ENCODE measurements around the gene RPL11. TPM values are rescaled to one million over a fixed set of nuclear protein-coding genes. Genes with fewer than 3 reads are reported as not detected.

Gene RPL11
- total and polyA plus RNA-seq, 4 donors, result 270 to 816 (median 501) TPM

DNA sequence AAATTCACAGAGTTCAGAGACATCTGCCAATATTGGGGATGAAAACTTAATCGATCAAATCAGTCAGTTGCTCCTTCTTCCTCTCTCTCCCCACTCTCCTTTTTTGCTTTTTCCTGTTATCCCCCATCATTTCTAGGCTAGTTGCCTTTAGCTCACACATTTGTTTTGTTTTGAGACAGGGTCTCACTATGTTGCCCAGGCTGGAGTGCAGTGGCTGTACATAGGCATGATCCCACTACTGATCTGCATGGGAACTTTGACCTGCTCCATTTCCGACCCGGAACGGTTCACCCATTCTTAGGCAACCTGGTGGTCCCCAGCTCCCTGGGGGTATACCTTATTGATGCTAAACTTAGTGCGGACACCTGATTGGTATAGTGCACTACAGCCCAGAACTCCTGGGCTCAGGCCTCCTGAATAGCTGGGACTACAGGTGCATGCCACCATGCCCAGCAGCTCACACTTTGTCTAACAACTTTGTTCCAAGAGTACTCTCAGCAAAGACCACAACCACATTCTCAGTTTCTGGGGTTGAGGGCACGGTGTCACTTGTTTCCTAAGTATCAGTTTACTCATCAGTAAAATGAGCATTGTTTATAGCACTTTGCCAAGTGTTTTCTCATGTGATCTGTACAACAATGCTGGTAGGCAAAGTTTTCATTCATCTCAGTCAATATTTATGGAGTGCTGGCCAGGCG, 45.0 kb downstream of the RPL11 start:
- Histone ChIP-seq H3K9ac (ENCODE audit: low read depth in 1 of 2, low read length in 2 of 2) (no peak overlapping the region), H3K9me3 (ENCODE audit: control insufficient read depth in 4 of 4, low read length in 3 of 4) (no peaks in the 10 kb centered on the region), H3K27ac (ENCODE audit: low read depth in 1 of 2, low read length in 2 of 2) (no peak overlapping the region), H3K27me3 (ENCODE audit: control insufficient read depth in 4 of 4, insufficient read depth in 4 of 4, low read length in 3 of 4) (no peaks in the 10 kb centered on the region), H3K4me1 (ENCODE audit: control insufficient read depth in 4 of 4, insufficient read depth in 4 of 4, low read length in 3 of 4) (peaks cover 3 to 13% (median 6%) of the 10 kb centered on the region in 4 donors), H3K4me3 (ENCODE audit: low read depth in 1 of 3, low read length in 3 of 3) (no peak overlapping the region), H3K36me3 (ENCODE audit: control insufficient read depth in 4 of 4, insufficient read depth in 3 of 4, low read depth in 1 of 4, low read length in 3 of 4) (no peaks in the 10 kb centered on the region)
- 89% methylated on average over 7 of the region's 7 CpGs for WGBS
- no peak for DNase-seq (ENCODE audit: low spot score)
- TF ChIP-seq, protein P1, sequence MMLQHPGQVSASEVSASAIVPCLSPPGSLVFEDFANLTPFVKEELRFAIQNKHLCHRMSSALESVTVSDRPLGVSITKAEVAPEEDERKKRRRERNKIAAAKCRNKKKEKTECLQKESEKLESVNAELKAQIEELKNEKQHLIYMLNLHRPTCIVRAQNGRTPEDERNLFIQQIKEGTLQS (IDR thresholded peaks at IDR 0.05), result no peak
- no peak for TF ChIP-seq NR2F2 (IDR thresholded peaks at IDR 0.05)
- no peak for TF ChIP-seq JUND (IDR thresholded peaks at IDR 0.05)
- no peak for TF ChIP-seq EGR1 (IDR thresholded peaks at IDR 0.05; ENCODE audit: low read depth in 2 of 2)
- no peak for TF ChIP-seq FOXA2 (IDR thresholded peaks at IDR 0.05)

DNA sequence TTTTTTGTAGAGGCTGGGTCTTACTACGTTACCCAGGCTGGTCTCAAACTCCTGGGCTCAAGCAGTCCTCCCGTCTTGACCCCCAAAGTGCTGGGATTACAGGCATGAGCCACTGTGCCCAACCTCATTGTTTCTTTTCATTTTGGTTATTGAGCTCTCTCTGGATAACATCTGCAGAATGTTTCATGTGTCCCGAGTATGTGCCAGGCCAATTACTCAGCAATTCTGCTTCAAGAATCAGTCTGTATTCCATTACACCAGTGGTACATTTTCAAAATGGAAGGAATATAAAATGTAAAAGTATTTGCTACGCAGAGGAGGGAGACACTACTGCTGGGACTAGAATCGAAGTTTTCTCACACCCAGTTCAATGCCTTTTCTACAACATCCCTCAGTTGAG, 50.0 kb downstream of the RPL11 start:
- H3K4me3 ChIP-seq (ENCODE audit: low read depth in 1 of 3, low read length in 3 of 3), result no peak overlapping the region
- TF ChIP-seq FOXA1 (IDR thresholded peaks at IDR 0.05) (no peak), HNF4A (conservative IDR thresholded peaks at IDR 0.05) (no peak), EGR1 (IDR thresholded peaks at IDR 0.05; ENCODE audit: low read depth in 2 of 2) (no peak), RAD21 (IDR thresholded peaks at IDR 0.05) (no peak), JUND (IDR thresholded peaks at IDR 0.05) (no peak), YY1 (IDR thresholded peaks at IDR 0.05) (no peak), FOXA2 (IDR thresholded peaks at IDR 0.05) (no peak)
- TF ChIP-seq, protein P1 (IDR thresholded peaks at IDR 0.05), result no peak
- TF ChIP-seq, protein P2, sequence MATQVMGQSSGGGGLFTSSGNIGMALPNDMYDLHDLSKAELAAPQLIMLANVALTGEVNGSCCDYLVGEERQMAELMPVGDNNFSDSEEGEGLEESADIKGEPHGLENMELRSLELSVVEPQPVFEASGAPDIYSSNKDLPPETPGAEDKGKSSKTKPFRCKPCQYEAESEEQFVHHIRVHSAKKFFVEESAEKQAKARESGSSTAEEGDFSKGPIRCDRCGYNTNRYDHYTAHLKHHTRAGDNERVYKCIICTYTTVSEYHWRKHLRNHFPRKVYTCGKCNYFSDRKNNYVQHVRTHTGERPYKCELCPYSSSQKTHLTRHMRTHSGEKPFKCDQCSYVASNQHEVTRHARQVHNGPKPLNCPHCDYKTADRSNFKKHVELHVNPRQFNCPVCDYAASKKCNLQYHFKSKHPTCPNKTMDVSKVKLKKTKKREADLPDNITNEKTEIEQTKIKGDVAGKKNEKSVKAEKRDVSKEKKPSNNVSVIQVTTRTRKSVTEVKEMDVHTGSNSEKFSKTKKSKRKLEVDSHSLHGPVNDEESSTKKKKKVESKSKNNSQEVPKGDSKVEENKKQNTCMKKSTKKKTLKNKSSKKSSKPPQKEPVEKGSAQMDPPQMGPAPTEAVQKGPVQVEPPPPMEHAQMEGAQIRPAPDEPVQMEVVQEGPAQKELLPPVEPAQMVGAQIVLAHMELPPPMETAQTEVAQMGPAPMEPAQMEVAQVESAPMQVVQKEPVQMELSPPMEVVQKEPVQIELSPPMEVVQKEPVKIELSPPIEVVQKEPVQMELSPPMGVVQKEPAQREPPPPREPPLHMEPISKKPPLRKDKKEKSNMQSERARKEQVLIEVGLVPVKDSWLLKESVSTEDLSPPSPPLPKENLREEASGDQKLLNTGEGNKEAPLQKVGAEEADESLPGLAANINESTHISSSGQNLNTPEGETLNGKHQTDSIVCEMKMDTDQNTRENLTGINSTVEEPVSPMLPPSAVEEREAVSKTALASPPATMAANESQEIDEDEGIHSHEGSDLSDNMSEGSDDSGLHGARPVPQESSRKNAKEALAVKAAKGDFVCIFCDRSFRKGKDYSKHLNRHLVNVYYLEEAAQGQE (IDR thresholded peaks at IDR 0.05), result no peak
- H3K9me3 ChIP-seq (ENCODE audit: control insufficient read depth in 4 of 4, low read length in 3 of 4), result no peaks in the 10 kb centered on the region
- no peak for DNase-seq (ENCODE audit: low spot score)
- no peaks in the 10 kb centered on the region for H3K27me3 ChIP-seq (ENCODE audit: control insufficient read depth in 4 of 4, insufficient read depth in 4 of 4, low read length in 3 of 4)
- H3K9ac ChIP-seq (ENCODE audit: low read depth in 1 of 2, low read length in 2 of 2), result no peak overlapping the region
- WGBS, result 93% methylated on average over 5 of the region's 5 CpGs
- H3K27ac ChIP-seq (ENCODE audit: low read depth in 1 of 2, low read length in 2 of 2), result no peak overlapping the region
- H3K4me1 ChIP-seq (ENCODE audit: control insufficient read depth in 4 of 4, insufficient read depth in 4 of 4, low read length in 3 of 4), result peaks cover 3 to 32% (median 19%) of the 10 kb centered on the region in 4 donors
- H3K36me3 ChIP-seq (ENCODE audit: control insufficient read depth in 4 of 4, insufficient read depth in 3 of 4, low read depth in 1 of 4, low read length in 3 of 4), result peaks cover 0 to 2% (median under 1%) of the 10 kb centered on the region in 4 donors

DNA sequence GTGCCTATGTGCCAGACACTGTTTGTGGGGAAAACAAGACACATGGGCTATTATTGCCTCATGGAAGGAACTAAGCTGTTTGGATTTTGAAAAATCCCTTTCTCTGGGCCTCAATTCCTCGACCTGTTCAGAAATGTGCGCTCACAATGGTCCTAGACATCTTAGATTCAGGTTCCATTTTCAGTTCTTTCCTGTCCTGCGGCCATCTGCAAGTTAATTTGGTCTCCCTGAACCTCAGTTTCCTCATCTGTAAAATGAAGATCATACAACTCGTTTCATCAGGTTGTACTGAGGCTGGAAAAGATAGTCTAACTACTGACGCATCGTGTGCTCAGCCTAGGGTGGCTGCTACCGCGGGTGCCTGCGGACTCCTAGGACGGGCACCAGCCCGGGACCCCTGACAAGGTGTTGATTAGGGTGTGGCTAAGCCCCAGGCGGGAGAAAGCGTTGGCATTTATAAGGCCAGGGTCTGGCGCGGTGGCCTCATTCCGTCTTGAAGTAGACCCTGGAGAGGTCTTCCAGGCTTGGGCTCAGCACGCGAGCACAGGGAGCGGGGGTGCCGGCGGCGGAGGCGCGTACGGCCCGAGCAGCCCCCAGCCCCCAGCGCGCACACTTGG, 51.2 kb downstream of the RPL11 start:
- DNase-seq (ENCODE audit: low spot score), result peak; percentile 51
- Histone ChIP-seq H3K9ac (ENCODE audit: low read depth in 1 of 2, low read length in 2 of 2) (peak overlapping the region; percentile 56 to 58), H3K27ac (ENCODE audit: low read depth in 1 of 2, low read length in 2 of 2) (peak overlapping the region; percentile 82 to 95), H3K4me1 (ENCODE audit: control insufficient read depth in 4 of 4, insufficient read depth in 4 of 4, low read length in 3 of 4) (peaks cover 3 to 43% (median 26%) of the 10 kb centered on the region in 4 donors), H3K4me3 (ENCODE audit: low read depth in 1 of 3, low read length in 3 of 3) (peak overlapping the region; percentile 70 to 98 (median 89)), H3K27me3 (ENCODE audit: control insufficient read depth in 4 of 4, insufficient read depth in 4 of 4, low read length in 3 of 4) (no peaks in the 10 kb centered on the region), H3K9me3 (ENCODE audit: control insufficient read depth in 4 of 4, low read length in 3 of 4) (no peaks in the 10 kb centered on the region), H3K36me3 (ENCODE audit: control insufficient read depth in 4 of 4, insufficient read depth in 3 of 4, low read depth in 1 of 4, low read length in 3 of 4) (peaks cover 0 to 5% (median 2%) of the 10 kb centered on the region in 4 donors)
- 10% methylated on average over 28 of the region's 28 CpGs for WGBS
- TF ChIP-seq EGR1 (IDR thresholded peaks at IDR 0.05; ENCODE audit: low read depth in 2 of 2), result no peak
- TF ChIP-seq NR2F2 (IDR thresholded peaks at IDR 0.05), result no peak
- TF ChIP-seq YY1 (IDR thresholded peaks at IDR 0.05), result no peak
- no peak for TF ChIP-seq GABPA (IDR thresholded peaks at IDR 0.05 in 1 of 2, conservative IDR thresholded peaks at IDR 0.05 in 1 of 2)
- no peak for TF ChIP-seq RXRA (IDR thresholded peaks at IDR 0.05)
- no peak for TF ChIP-seq SP1 (IDR thresholded peaks at IDR 0.05)
- TF ChIP-seq JUND (IDR thresholded peaks at IDR 0.05), result no peak
- TF ChIP-seq TAF1 (conservative IDR thresholded peaks at IDR 0.05), result no peak
- TF ChIP-seq, protein P3, sequence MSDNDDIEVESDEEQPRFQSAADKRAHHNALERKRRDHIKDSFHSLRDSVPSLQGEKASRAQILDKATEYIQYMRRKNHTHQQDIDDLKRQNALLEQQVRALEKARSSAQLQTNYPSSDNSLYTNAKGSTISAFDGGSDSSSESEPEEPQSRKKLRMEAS (IDR thresholded peaks at IDR 0.05), result no peak
- TF ChIP-seq HNF4G (IDR thresholded peaks at IDR 0.05), result no peak
- no peak for TF ChIP-seq HNF4A (conservative IDR thresholded peaks at IDR 0.05)
- TF ChIP-seq, protein P2 (IDR thresholded peaks at IDR 0.05), result no peak
- TF ChIP-seq, protein P1 (IDR thresholded peaks at IDR 0.05), result no peak
- TF ChIP-seq RAD21 (IDR thresholded peaks at IDR 0.05), result no peak
